ENCODE measurements around the gene DUSP1.

DNA sequence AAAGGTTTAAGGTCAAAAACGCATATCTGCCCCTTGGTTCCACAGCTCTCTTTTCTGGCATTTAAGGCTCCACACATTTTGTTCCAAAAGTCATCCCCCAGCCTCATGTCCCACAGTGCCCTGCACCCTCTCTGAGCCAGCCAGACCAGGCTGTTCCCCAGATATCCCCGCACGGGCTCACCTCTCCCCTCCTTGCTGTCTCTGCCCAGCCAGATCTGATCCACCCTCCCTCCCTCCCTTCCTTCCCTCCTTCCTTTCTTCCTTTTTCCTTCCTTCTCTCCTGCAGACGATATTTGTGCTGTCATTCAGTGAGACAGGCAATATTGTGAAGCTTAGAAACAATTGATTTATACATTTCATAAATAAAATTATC, 37.0 kb downstream of the DUSP1 start:
- TF ChIP-seq CTCF (IDR thresholded peaks at IDR 0.05) (no peak), POLR2A (IDR thresholded peaks at IDR 0.05) (no peak)
